Activated CD8-positive, alpha-beta T cell treated with anti-CD3 and anti-CD28 coated beads for 36 hours (primary cell): ENCODE data around the gene HOXB1. TPM values are rescaled to one million over a fixed set of nuclear protein-coding genes. Genes with fewer than 3 reads are reported as not detected.

Experiments
- ATAC-seq: fragments of 200-7000 bp; cut with Tn5 transposase; one replicate; pipeline ENCODE4 v1.10.0; 2021; ENCODE audit warnings: mild to moderate bottlenecking, moderate library complexity
- CTCF ChIA-PET: fragments of 350-600 bp; sonication (Branson Sonifier 250); formaldehyde crosslinking; loops from one replicate; lab custom pipeline; 2021; ENCODE audit warnings: antibody characterized with exemption; lab: Charles Lee
- POLR2A ChIA-PET: fragments of 350-600 bp; sonication (Branson Sonifier 250); formaldehyde crosslinking; loops from one replicate; lab custom pipeline; 2021; ENCODE audit warnings: antibody characterized with exemption; lab: Charles Lee
- DNase-seq: peaks from one replicate; pipeline ENCODE4 v3.0.0-alpha.2; 2020
- H3K27ac Mint-ChIP-seq: one replicate; pipeline ENCODE4 v1.8.0; 2021; ENCODE audit warnings: mild to moderate bottlenecking, mixed read lengths
- H3K27me3 Mint-ChIP-seq: one replicate; pipeline ENCODE4 v1.8.0; 2021; ENCODE audit warnings: mixed read lengths
- H3K36me3 Mint-ChIP-seq: one replicate; pipeline ENCODE4 v1.8.0; 2021; ENCODE audit warnings: low read depth, mixed read lengths
- H3K4me1 Mint-ChIP-seq: one replicate; pipeline ENCODE4 v1.8.0; 2021; ENCODE audit warnings: low read depth, mixed read lengths
- H3K4me3 Mint-ChIP-seq: one replicate; pipeline ENCODE4 v1.8.0; 2021; ENCODE audit warnings: mild to moderate bottlenecking, moderate library complexity, mixed read lengths
- H3K9me3 Mint-ChIP-seq: one replicate; pipeline ENCODE4 v1.8.0; 2021; ENCODE audit warnings: mixed read lengths
- intact Hi-C: fragments of 100-400 bp; cut with micrococcal nuclease; formaldehyde crosslinking; loops from one replicate; pipeline ENCODE4 v1.10.0; 2022
- total RNA-seq, 2 experiments: library from RNA; stranded (reverse); gene quantifications; one replicate each; pipeline ENCODE4 v1.2.3, GENCODE V29; 2021
- TF ChIP-seq, protein P1 (sequence below): fragments of 200-600 bp; IDR thresholded peaks from one replicate; pipeline ENCODE4 v1.8.0; 2022; ENCODE audit warnings: antibody characterized with exemption, mild to moderate bottlenecking

HOXB1 gene
- total RNA-seq, 2 experiments from 2014 or later = not detected

- no peaks in the 10 kb centered on the region for H3K9me3 Mint-ChIP-seq
- no peak for ATAC-seq
- H3K27ac Mint-ChIP-seq = no peak overlapping the region
- TF ChIP-seq, protein P1, sequence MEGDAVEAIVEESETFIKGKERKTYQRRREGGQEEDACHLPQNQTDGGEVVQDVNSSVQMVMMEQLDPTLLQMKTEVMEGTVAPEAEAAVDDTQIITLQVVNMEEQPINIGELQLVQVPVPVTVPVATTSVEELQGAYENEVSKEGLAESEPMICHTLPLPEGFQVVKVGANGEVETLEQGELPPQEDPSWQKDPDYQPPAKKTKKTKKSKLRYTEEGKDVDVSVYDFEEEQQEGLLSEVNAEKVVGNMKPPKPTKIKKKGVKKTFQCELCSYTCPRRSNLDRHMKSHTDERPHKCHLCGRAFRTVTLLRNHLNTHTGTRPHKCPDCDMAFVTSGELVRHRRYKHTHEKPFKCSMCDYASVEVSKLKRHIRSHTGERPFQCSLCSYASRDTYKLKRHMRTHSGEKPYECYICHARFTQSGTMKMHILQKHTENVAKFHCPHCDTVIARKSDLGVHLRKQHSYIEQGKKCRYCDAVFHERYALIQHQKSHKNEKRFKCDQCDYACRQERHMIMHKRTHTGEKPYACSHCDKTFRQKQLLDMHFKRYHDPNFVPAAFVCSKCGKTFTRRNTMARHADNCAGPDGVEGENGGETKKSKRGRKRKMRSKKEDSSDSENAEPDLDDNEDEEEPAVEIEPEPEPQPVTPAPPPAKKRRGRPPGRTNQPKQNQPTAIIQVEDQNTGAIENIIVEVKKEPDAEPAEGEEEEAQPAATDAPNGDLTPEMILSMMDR = no peak
- H3K27me3 Mint-ChIP-seq = peaks cover 6% of the 10 kb centered on the region
- peaks cover 14% of the 10 kb centered on the region for H3K4me1 Mint-ChIP-seq
- POLR2A ChIA-PET = no interaction called here
- CTCF ChIA-PET = interaction anchor here (1.0 to 3.6 kb wide), 3 partner anchors 10 to 91 kb away, joined by 3 to 19 read pairs (median 4); partner anchors contain the start of genes HOXB3 and HOXB5
- intact Hi-C loops = loop anchor here (5.0 kb wide), 1 partner anchor 40 kb away; no protein-coding TSS in a partner anchor
- no peaks in the 10 kb centered on the region for H3K36me3 Mint-ChIP-seq
- no peak overlapping the region for H3K4me3 Mint-ChIP-seq
- no peak for DNase-seq
Measured at GRCh38 chr17:48502312-48502711, 28.5 kb downstream of the HOXB1 start.

DNA sequence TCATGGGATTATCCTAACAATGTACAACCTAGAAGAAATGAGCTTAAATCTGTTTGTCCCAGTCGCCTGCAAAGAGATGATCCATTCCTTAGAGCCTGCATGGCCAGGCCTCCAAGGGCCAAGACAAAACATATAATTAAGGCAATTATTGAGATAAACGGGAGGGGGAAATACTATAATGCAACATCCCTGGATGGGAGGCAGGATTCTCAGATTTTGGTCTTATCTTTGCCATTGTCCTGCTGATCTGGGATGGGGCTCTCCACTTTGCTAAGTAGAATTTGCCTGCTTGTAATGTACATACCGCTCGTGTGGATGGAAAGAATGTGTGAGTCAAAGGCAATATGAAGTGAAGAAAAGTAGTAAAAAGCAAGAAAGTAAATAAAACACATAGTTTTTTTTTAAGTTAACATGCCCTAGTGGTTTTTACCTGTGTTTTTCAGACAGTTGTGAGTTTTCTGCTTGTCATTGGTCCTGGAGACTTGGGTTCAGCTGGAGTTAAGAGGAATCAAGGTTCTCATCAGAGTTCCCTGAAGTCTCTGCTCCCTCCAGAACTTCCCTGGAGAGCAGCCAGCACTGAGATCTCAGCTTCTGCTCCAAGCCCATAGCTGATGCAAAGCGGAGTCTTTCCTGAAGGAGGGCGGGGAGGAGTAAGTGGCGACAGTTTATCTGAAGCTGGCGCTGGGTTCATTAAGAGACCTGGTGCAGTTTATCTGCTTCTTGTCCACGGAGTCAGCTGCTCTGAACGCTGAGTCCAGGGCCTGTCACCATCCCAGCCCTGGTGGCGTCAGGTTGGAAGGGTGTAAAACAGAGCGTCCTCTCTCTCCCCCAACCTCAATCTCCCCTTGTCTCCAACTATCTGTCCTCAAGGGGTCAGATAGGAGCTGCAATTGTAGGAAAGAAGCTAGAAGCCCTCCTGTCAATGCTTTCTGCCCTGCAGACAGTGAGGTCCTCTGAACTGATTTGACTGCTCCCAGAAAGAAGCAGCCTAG lies 30.1 kb downstream of the HOXB1 start:
- H3K4me3 Mint-ChIP-seq = no peak overlapping the region
- H3K9me3 Mint-ChIP-seq = no peaks in the 10 kb centered on the region
- intact Hi-C loops = loop anchor here (5.0 kb wide), 1 partner anchor 42 kb away; no protein-coding TSS in a partner anchor
- H3K27ac Mint-ChIP-seq = no peak overlapping the region
- DNase-seq = no peak
- TF ChIP-seq, protein P1 = no peak
- no peaks in the 10 kb centered on the region for H3K36me3 Mint-ChIP-seq
- CTCF ChIA-PET = interaction anchor here (0.8 to 3.6 kb wide), 9 partner anchors 9 to 165 kb away, joined by 4 to 19 read pairs (median 6); partner anchors contain the start of genes HOXB3 and HOXB5
- POLR2A ChIA-PET = interaction anchor here (0.9 kb wide), 1 partner anchor 15 kb away, joined by 3 read pairs; no protein-coding TSS in a partner anchor
- peaks cover 7% of the 10 kb centered on the region for H3K4me1 Mint-ChIP-seq
- peaks cover 9% of the 10 kb centered on the region for H3K27me3 Mint-ChIP-seq
- no peak for ATAC-seq

DNA sequence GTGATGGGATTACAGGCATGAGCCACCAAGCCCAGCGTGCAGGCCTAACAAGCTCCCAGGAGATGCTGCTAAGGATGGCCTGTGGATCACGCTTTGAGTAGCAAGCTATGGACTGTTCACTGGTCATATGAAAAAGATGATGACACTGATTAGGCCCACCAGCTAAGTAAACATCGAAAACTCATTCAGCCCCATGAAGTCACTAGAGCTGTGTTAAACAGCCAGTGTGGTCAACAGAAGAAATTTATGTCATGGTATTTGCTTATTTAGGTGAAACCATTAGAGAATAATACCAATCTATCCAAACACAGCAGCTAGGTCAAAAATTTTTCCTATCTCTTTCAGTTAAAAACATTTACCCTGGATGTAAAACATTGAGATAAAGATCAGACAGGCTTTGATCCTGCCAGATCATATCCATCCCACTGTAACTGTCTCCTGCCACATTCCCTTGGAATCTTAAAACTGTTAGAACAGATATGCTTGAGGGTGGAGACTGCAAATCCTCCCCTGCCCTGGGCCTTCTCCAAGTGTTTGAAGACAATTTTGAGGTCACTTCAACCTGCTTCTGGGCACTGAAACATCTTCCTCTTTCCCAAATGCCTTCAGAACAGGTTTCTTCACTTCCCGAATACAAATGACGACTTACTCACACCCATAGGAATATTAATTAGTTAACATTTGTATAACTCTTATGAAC lies 30.9 kb downstream of the HOXB1 start:
- ATAC-seq (no peak), DNase-seq (no peak)
- Mint-ChIP-seq H3K27me3 (peaks cover 11% of the 10 kb centered on the region), H3K36me3 (no peaks in the 10 kb centered on the region), H3K27ac (no peak overlapping the region), H3K4me3 (no peak overlapping the region), H3K9me3 (no peaks in the 10 kb centered on the region), H3K4me1 (no peaks in the 10 kb centered on the region)
- intact Hi-C loops = loop anchor here (5.0 kb wide), 1 partner anchor 42 kb away; no protein-coding TSS in a partner anchor
- CTCF ChIA-PET = interaction anchor here (1.1 to 3.1 kb wide), 6 partner anchors 13 to 164 kb away, joined by 3 to 10 read pairs (median 6); partner anchors contain the start of gene HOXB5
- TF ChIP-seq, protein P1 = no peak
- POLR2A ChIA-PET = no interaction called here

GRCh38 chr17:48499248-48499647 lies 31.6 kb downstream of the HOXB1 start:
- no peak overlapping the region for H3K27ac Mint-ChIP-seq
- DNase-seq = no peak
- H3K9me3 Mint-ChIP-seq = no peaks in the 10 kb centered on the region
- intact Hi-C loops = no loop called here
- H3K36me3 Mint-ChIP-seq = no peaks in the 10 kb centered on the region
- ChIA-PET POLR2A (interaction anchor here (1.4 kb wide), 1 partner anchor 55 kb away, joined by 3 read pairs; no protein-coding TSS in a partner anchor), CTCF (interaction anchor here (1.0 to 3.1 kb wide), 7 partner anchors 14 to 164 kb away, joined by 3 to 10 read pairs (median 4); partner anchors contain the start of gene HOXB5)
- H3K27me3 Mint-ChIP-seq = peaks cover 11% of the 10 kb centered on the region
- no peak for ATAC-seq
- no peak overlapping the region for H3K4me3 Mint-ChIP-seq
- no peaks in the 10 kb centered on the region for H3K4me1 Mint-ChIP-seq
- TF ChIP-seq, protein P1 = no peak
